Lung microvascular endothelial cell (primary cell): Measurements from ENCODE around the gene HCAR3. TPM values are rescaled to one million over a fixed set of nuclear protein-coding genes. Genes with fewer than 3 reads are reported as not detected.
"Not testable (repeated sequence)": the region's sequence is repeated elsewhere in the genome, so short reads cannot be mapped to it uniquely, and the experiment has no call there.

Experiments used
- DNase-seq, 2 donors: peaks; one replicate each; pipeline versions ENCODE4 v3.0.0 to v3.0.0-alpha.2; 2010; ENCODE audit warnings: low read depth in 2 of 2
- total RNA-seq: library from RNA; depleted of rRNA; stranded (reverse); fragments of >200 nt; gene quantifications from 2 replicates; pipeline ENCODE4 v1.2.1, GENCODE V29; 2014

HCAR3 gene
- total RNA-seq, result not detected in 2 replicates

GRCh38 chr12:122716658-122717057 lies at the start of gene HCAR3:
Gene HCAR3 (minus strand): TSS chr12:122716811. CDS start chr12:122716737, 74 bp downstream.
- not testable (repeated sequence) for DNase-seq

GRCh38 chr12:122757568-122757967 lies 41.0 kb upstream of the HCAR3 start:
- no peak for DNase-seq

GRCh38 chr12:122754790-122755189 lies 38.2 kb upstream of the HCAR3 start:
- DNase-seq, result no peak

GRCh38 chr12:122753319-122753650 lies 36.7 kb upstream of the HCAR3 start:
- DNase-seq, result peak; percentile 12 to 27

- DNase-seq, result peak; percentile 97 to 99
These were observed 36.1 kb upstream of the HCAR3 start, which contains the start of gene DENR for GRCh38 chr12:122752464-122753318. Gene DENR (plus strand): TSS chr12:122752824. CDS start chr12:122753702, 878 bp downstream.

GRCh38 chr12:122750781-122751515 lies 34.3 kb upstream of the HCAR3 start:
- not testable (repeated sequence) for DNase-seq

- DNase-seq, result no peak
These were observed 33.1 kb upstream of the HCAR3 start for GRCh38 chr12:122749569-122750332.

GRCh38 chr12:122747224-122748135 lies 30.9 kb upstream of the HCAR3 start:
- no peak for DNase-seq

GRCh38 chr12:122743895-122744525 lies 27.4 kb upstream of the HCAR3 start:
- DNase-seq, result no peak

- DNase-seq, result no peak
These were observed 23.7 kb upstream of the HCAR3 start for GRCh38 chr12:122740351-122740750.

GRCh38 chr12:122738571-122738970 lies 22.0 kb upstream of the HCAR3 start:
- peak in 1 of 2 donors; percentile 47 for DNase-seq

GRCh38 chr12:122732611-122733010 lies 16.0 kb upstream of the HCAR3 start:
- DNase-seq, result no peak

GRCh38 chr12:122732170-122732569 lies 15.6 kb upstream of the HCAR3 start:
- no peak for DNase-seq

GRCh38 chr12:122730215-122731014 lies 13.8 kb upstream of the HCAR3 start, which contains the start of gene HCAR1:
Gene HCAR1 (minus strand): TSS chr12:122730844. CDS start chr12:122730339, 505 bp downstream.
- DNase-seq, result no peak

GRCh38 chr12:122729583-122730214 lies 13.1 kb upstream of the HCAR3 start:
- DNase-seq, result no peak

- DNase-seq, result peak; percentile 23 to 67
These were observed 9.5 kb upstream of the HCAR3 start for GRCh38 chr12:122726080-122726558.

GRCh38 chr12:122725452-122726079 lies 9.0 kb upstream of the HCAR3 start:
- no peak for DNase-seq

- DNase-seq, result no peak
These were observed 8.1 kb upstream of the HCAR3 start for GRCh38 chr12:122724641-122725243.
